B cell (primary cell): ENCODE results near the gene DAB2IP. TPM values are rescaled to one million over a fixed set of nuclear protein-coding genes. Genes with fewer than 3 reads are reported as not detected.

ENCODE experiments used
- ATAC-seq: fragments of 200-7000 bp; cut with Tn5 transposase; one replicate; pipeline ENCODE4 v1.10.0; 2021; ENCODE audit warnings: low read depth, mild to moderate bottlenecking, moderate number of reproducible peaks, moderate library complexity
- CTCF ChIA-PET: fragments of 350-600 bp; sonication (Branson Sonifier 250); formaldehyde crosslinking; loops from one replicate; lab custom pipeline; 2021; ENCODE audit warnings: antibody characterized with exemption, inconsistent platforms; lab: Charles Lee
- POLR2A ChIA-PET: fragments of 350-600 bp; sonication (Branson Sonifier 250); formaldehyde crosslinking; loops from one replicate; lab custom pipeline; 2021; ENCODE audit warnings: antibody characterized with exemption; lab: Charles Lee
- DNase-seq: peaks from one replicate; pipeline ENCODE4 v3.0.0; 2013
- H2AFZ ChIP-seq: 2 replicates; pipeline ENCODE4 v1.6.1; 2012; ENCODE audit warnings: mild to moderate bottlenecking, low read depth, low read length; ENCODE audit not compliant: insufficient read depth, poor library complexity, severe bottlenecking
- H3K27ac ChIP-seq, 2 donors: 1 replicate in 1 of 2; 2 replicates in 1 of 2; pipeline ENCODE4 v1.5.1; 2012 to 2013; ENCODE audit warnings: low read length in 2 of 2, mild to moderate bottlenecking in 2 of 2, moderate library complexity in 1 of 2
- H3K27me3 ChIP-seq, 4 experiments: fragments of 200-600 bp in 1 of 4; sonication (generic) in 1 of 4; replicated peaks in 1 of 4; 1 replicate in 2 of 4; 2 replicates in 2 of 4; pipeline versions ENCODE4 v1.6.1 to v1.7.0; 2013 to 2016; ENCODE audit warnings: low read length in 3 of 4, mild to moderate bottlenecking in 2 of 4, mixed read lengths in 1 of 4, moderate library complexity in 1 of 4; ENCODE audit not compliant: insufficient read depth in 4 of 4, control insufficient read depth in 3 of 4; ENCODE audit errors: control extremely low read depth in 1 of 4
- H3K36me3 ChIP-seq, 2 experiments: replicated peaks in 1 of 2; 1 replicate in 1 of 2; 2 replicates in 1 of 2; pipeline versions ENCODE4 v1.6.1 to v1.7.1; 2013; ENCODE audit warnings: low read length in 1 of 2; ENCODE audit not compliant: insufficient read depth in 2 of 2, control insufficient read depth in 1 of 2; ENCODE audit errors: control extremely low read depth in 1 of 2, extremely low read depth in 1 of 2
- H3K4me1 ChIP-seq, 2 donors: fragments of 200-600 bp in 1 of 2; sonication (generic) in 1 of 2; 1 replicate in 1 of 2; 2 replicates in 1 of 2; pipeline versions ENCODE4 v1.5.1 to v1.6.1; 2013 to 2017; ENCODE audit warnings: low read length in 2 of 2; ENCODE audit not compliant: control insufficient read depth in 2 of 2, insufficient read depth in 2 of 2
- H3K4me2 ChIP-seq: replicated peaks from 2 replicates; pipeline ENCODE3; 2012; ENCODE audit warnings: mild to moderate bottlenecking, low read depth, low read length; ENCODE audit not compliant: poor library complexity, severe bottlenecking
- H3K4me3 ChIP-seq, 5 experiments: fragments of 200-600 bp in 1 of 5; sonication (generic) in 1 of 5; 1 replicate in 3 of 5; 2 replicates in 2 of 5; pipeline versions ENCODE4 v1.5.1 to v1.7.0; 2011 to 2016; ENCODE audit warnings: low read length in 4 of 5, mild to moderate bottlenecking in 4 of 5, low read depth in 2 of 5, control low read depth in 1 of 5, moderate library complexity in 1 of 5; ENCODE audit not compliant: insufficient read depth in 1 of 5; ENCODE audit errors: control extremely low read depth in 1 of 5, extremely low read depth in 1 of 5
- H3K79me2 ChIP-seq: fragments of 200-600 bp; sonication (generic); one replicate; pipeline ENCODE4 v1.6.0; 2016; ENCODE audit warnings: low read length; ENCODE audit not compliant: control insufficient read depth, insufficient read depth
- H3K9ac ChIP-seq: fragments of 200-600 bp; sonication (generic); 2 replicates; pipeline ENCODE4 v1.6.1; 2017; ENCODE audit warnings: mild to moderate bottlenecking, low read length, moderate library complexity
- H3K9me3 ChIP-seq, 3 donors: one replicate each; pipeline versions ENCODE4 v1.6.1 to v1.7.1; 2013; ENCODE audit warnings: low read length in 2 of 3; ENCODE audit not compliant: control insufficient read depth in 2 of 3, insufficient read depth in 1 of 3; ENCODE audit errors: control extremely low read depth in 1 of 3
- H4K20me1 ChIP-seq: 2 replicates; pipeline ENCODE4 v1.6.0; 2012; ENCODE audit warnings: mild to moderate bottlenecking, low read length; ENCODE audit not compliant: insufficient read depth, control insufficient read depth, poor library complexity, severe bottlenecking
- H3K27ac Mint-ChIP-seq: one replicate; pipeline ENCODE4 v1.8.0; 2021; ENCODE audit warnings: mixed read lengths
- H3K27me3 Mint-ChIP-seq: one replicate; pipeline ENCODE4 v1.8.0; 2021; ENCODE audit warnings: mixed read lengths
- H3K4me1 Mint-ChIP-seq: one replicate; pipeline ENCODE4 v1.8.0; 2021; ENCODE audit warnings: mixed read lengths
- H3K4me3 Mint-ChIP-seq: one replicate; pipeline ENCODE4 v1.8.0; 2021; ENCODE audit warnings: mixed read lengths
- H3K9me3 Mint-ChIP-seq: one replicate; pipeline ENCODE4 v1.8.0; 2022; ENCODE audit warnings: mixed read lengths; ENCODE audit not compliant: insufficient read depth
- CTCF ChIP-seq: fragments of 200-600 bp; IDR thresholded peaks from one replicate; pipeline ENCODE4 v1.8.0; 2022; ENCODE audit warnings: antibody characterized with exemption, mild to moderate bottlenecking
- EZH2 ChIP-seq: IDR thresholded peaks from 2 replicates; pipeline ENCODE4 v1.6.1; 2012; ENCODE audit warnings: borderline replicate concordance, low read depth, mild to moderate bottlenecking, moderate library complexity, low read length; ENCODE audit not compliant: insufficient read depth, poor library complexity, severe bottlenecking
- WGBS: methylation state at CpG from one replicate; pipeline ENCODE4 v1.1.5; 2013; ENCODE audit warnings: missing lambda C conversion rate; ENCODE audit not compliant: insufficient coverage; 5-methylcytosine and 5-hydroxymethylcytosine counted together
- intact Hi-C: fragments of 100-400 bp; cut with micrococcal nuclease; formaldehyde crosslinking; loops from one replicate; pipeline ENCODE4 v1.10.0; 2022
- polyA plus RNA-seq: library from polyadenylated mRNA; depleted of rRNA; stranded (reverse); fragments of >200 nt; gene quantifications from 2 replicates; pipeline ENCODE4 v1.2.3, GENCODE V29; 2012
- total RNA-seq, 2 donors: library from RNA; stranded (reverse); fragments of 120-200 nt in 1 of 2; gene quantifications; 1 replicate in 1 of 2; 2 replicates in 1 of 2; pipeline versions ENCODE4 v1.2.3 to v1.2.4, GENCODE V29; 2013 to 2022

The DAB2IP gene
- total and polyA plus RNA-seq, 2 donors (not counting 1 experiment from before 2014, with no cell fraction given): 1.1 to 3.9 TPM

GRCh38 chr9:121788686-121789366 lies 137.4 kb downstream of the DAB2IP start:
- CTCF ChIA-PET: no interaction called here
- intact Hi-C loops: no loop called here

More at GRCh38 chr9:121788686-121789366, 137.4 kb downstream of the DAB2IP start:
- Histone ChIP-seq H3K27me3 (no peaks in the 10 kb centered on the region), H3K4me3 (no peak overlapping the region), H3K9ac (no peak overlapping the region), H3K4me2 (no peak overlapping the region), H2AFZ (no peak overlapping the region), H3K79me2 (no peaks in the 10 kb centered on the region), H3K9me3 (no peaks in the 10 kb centered on the region), H3K36me3 (no peaks in the 10 kb centered on the region), H3K4me1 (no peaks in the 10 kb centered on the region), H3K27ac (no peak overlapping the region), H4K20me1 (no peaks in the 10 kb centered on the region)
- 90% methylated on average over 15 of the region's 15 CpGs for WGBS
- H3K9me3 Mint-ChIP-seq: no peaks in the 10 kb centered on the region
- POLR2A ChIA-PET: interaction anchor here (0.9 kb wide), 1 partner anchor 80 kb away, joined by 3 read pairs; no protein-coding TSS in a partner anchor
- peak overlapping the region; percentile 7 for H3K27ac Mint-ChIP-seq
- H3K27me3 Mint-ChIP-seq: peaks cover 9% of the 10 kb centered on the region
- no peak overlapping the region for H3K4me3 Mint-ChIP-seq
- DNase-seq: no peak
- peaks cover 5% of the 10 kb centered on the region for H3K4me1 Mint-ChIP-seq
- no peak for TF ChIP-seq CTCF
- no peak for TF ChIP-seq EZH2
- no peak for ATAC-seq
